ENCODE measurements around the gene LRP1B. TPM values are rescaled to one million over a fixed set of nuclear protein-coding genes. Genes with fewer than 3 reads are reported as not detected.

Gene LRP1B
- total RNA-seq, 4 donors from 2014 or later: 37.1 to 82.7 (median 50.9) TPM

DNA sequence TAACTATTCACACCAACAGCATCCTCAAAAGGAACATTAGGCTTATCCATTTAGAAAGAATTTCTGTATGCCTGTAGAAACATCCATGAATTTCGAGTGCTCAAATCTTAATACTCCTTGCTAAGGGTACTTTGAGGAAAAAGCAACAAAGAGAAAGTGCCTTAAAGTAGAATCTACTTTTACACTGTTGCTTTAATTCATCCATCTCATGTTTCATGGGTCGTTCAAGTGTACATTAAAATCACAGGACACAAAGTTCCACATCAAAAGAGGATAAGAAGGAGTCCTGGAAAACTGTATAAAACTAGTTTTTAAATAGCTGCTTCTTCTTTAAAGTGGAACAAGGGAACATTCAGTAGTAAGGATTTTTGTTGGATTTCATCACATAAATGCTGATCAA, 54.5 kb downstream of the LRP1B start:
- Histone ChIP-seq H3K27me3 (no peaks in the 10 kb centered on the region), H3K4me3 (replicated peaks in 1 of 3) (no peak overlapping the region)
- DNase-seq: no peak

DNA sequence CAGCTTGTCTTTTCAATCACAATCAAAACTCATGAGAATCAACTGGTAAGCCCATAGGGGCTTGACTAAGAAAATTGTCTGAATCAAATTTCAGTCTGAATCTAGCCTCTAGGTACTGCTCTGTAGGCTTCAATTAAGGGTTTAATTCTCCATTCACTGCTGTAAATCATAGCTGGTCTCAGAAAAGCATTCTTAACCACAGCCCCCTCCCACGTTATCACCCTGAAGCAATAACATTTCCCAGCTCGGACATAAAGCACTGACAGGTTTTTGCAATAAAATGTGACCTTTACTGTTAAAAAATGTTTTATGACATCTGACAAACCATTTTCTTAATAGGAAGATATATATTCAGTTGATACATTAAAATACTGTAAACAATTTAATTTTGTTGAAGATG, 55.0 kb downstream of the LRP1B start:
- 89 to 90% methylated on average over 2 of the region's 2 CpGs for WGBS, 2 donors
- peaks cover 16 to 20% of the 10 kb centered on the region in 2 donors for H3K4me1 ChIP-seq
- peak overlapping the region in 2 of 3 donors; percentile 2 to 15 for H3K27ac ChIP-seq
- no peaks in the 10 kb centered on the region for H3K36me3 ChIP-seq
- no peak overlapping the region for H3K4me3 ChIP-seq (replicated peaks in 1 of 3)
- H3K9me3 ChIP-seq: no peaks in the 10 kb centered on the region
- no peak for DNase-seq
- H3K27me3 ChIP-seq: no peaks in the 10 kb centered on the region
- intact Hi-C loops (cut with DNase I): no loop called here
- TF ChIP-seq, protein P1, sequence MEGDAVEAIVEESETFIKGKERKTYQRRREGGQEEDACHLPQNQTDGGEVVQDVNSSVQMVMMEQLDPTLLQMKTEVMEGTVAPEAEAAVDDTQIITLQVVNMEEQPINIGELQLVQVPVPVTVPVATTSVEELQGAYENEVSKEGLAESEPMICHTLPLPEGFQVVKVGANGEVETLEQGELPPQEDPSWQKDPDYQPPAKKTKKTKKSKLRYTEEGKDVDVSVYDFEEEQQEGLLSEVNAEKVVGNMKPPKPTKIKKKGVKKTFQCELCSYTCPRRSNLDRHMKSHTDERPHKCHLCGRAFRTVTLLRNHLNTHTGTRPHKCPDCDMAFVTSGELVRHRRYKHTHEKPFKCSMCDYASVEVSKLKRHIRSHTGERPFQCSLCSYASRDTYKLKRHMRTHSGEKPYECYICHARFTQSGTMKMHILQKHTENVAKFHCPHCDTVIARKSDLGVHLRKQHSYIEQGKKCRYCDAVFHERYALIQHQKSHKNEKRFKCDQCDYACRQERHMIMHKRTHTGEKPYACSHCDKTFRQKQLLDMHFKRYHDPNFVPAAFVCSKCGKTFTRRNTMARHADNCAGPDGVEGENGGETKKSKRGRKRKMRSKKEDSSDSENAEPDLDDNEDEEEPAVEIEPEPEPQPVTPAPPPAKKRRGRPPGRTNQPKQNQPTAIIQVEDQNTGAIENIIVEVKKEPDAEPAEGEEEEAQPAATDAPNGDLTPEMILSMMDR (IDR thresholded peaks at IDR 0.05): no peak
- no peak for TF ChIP-seq POLR2A (IDR thresholded peaks at IDR 0.05)

More for the DNA sequence above, 54.5 kb downstream of the LRP1B start:
- WGBS, 2 donors: 23 to 27% methylated on average over 2 of the region's 2 CpGs
- TF ChIP-seq, protein P1 (IDR thresholded peaks at IDR 0.05): no peak
- TF ChIP-seq POLR2A (IDR thresholded peaks at IDR 0.05): no peak
- intact Hi-C loops (cut with DNase I): no loop called here
- Histone ChIP-seq H3K9me3 (no peaks in the 10 kb centered on the region), H3K27ac (peak overlapping the region; percentile 3 to 55 (median 40)), H3K36me3 (no peaks in the 10 kb centered on the region), H3K4me1 (peaks cover 16 to 20% of the 10 kb centered on the region in 2 donors)

DNA sequence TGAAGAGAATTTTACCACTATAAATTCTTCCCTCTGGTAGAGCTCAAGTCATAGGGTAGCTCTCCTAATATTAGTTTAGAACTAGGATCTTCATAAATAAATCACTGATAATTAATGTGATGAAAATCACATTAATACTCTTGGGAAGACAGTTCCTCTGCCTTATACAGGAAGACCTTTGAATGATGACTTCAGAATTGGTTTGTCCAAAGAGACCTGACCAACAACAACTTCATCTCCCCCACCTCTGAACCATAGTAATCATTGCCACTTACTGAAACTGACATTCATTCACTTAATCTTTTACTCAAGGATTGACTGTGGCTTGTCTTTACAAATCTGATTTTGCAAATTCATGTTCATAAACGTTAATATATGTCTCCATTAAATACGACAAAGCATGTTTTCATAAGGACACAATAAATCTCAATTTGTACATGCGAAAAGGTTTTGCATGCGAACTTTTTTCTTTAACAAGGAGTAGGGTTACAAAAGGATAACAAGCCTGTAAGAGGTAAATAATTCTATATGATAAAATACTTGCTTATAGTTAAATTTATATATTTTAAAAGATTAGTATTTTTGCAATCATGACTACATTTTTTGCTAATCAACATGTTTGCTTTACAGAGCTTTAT, 61.4 kb downstream of the LRP1B start:
- intact Hi-C loops (cut with DNase I): no loop called here
- Histone ChIP-seq H3K4me3 (replicated peaks in 1 of 3) (no peak overlapping the region), H3K4me1 (peaks cover 0 to 1% of the 10 kb centered on the region in 2 donors), H3K27ac (no peak overlapping the region), H3K9me3 (no peaks in the 10 kb centered on the region), H3K36me3 (no peaks in the 10 kb centered on the region), H3K27me3 (no peaks in the 10 kb centered on the region)
- WGBS, 2 donors: 86 to 90% methylated on average over 4 of the region's 4 CpGs
- DNase-seq: no peak
- no peak for TF ChIP-seq POLR2A (IDR thresholded peaks at IDR 0.05)
- TF ChIP-seq, protein P1 (IDR thresholded peaks at IDR 0.05): no peak

DNA sequence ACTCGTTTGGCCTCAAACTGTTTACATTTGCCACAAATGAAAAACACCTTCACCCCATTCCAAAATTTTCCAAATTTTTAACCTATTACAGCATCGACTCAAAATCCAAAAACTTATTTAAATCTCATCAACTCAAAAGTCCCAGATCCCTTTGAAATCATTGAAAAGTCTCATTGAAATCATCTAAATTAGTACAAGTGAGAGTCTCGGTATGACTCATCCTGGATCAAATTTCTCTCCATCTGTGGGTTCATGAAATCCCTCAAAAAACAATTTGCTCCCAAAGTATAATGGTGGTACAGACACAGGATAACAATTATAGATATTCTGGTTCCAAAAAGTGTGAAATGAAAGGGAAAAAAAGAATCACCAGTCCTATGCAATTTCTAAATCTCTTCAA, 65.1 kb downstream of the LRP1B start:
- 79 to 88% methylated on average over 3 of the region's 3 CpGs for whole genome bisulfite sequencing, 2 donors
- Histone ChIP-seq H3K27me3 (no peaks in the 10 kb centered on the region), H3K4me1 (peaks cover 5 to 12% of the 10 kb centered on the region in 2 donors), H3K9me3 (no peaks in the 10 kb centered on the region), H3K36me3 (no peaks in the 10 kb centered on the region), H3K27ac (no peak overlapping the region), H3K4me3 (replicated peaks in 1 of 3) (no peak overlapping the region)
- TF ChIP-seq, protein P1 (IDR thresholded peaks at IDR 0.05): no peak
- TF ChIP-seq POLR2A (IDR thresholded peaks at IDR 0.05): no peak
- no peak for DNase-seq
- intact Hi-C loops (cut with DNase I): no loop called here

DNA sequence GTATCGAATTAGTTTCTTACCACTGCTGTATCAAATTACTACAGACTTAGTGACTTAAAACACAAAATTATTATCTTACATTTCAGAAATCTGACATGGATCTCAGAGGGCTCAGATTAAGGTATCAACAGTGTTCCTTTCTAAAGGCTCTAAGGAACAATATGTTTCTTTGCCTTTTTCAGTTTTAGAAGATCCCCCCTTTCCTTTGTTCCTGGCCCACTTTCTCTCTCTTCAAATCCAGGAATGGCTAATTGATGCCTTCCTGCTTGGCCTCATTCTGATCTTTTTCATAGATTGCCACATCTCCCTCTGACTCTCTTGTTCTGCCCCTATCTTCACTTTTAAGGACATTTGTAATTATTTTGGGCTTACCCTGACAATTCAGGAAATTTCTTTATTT, 65.7 kb downstream of the LRP1B start:
- no peak for TF ChIP-seq POLR2A (IDR thresholded peaks at IDR 0.05)
- TF ChIP-seq, protein P1 (IDR thresholded peaks at IDR 0.05): no peak
- no peaks in the 10 kb centered on the region for H3K9me3 ChIP-seq
- intact Hi-C loops (cut with DNase I): no loop called here
- DNase-seq: no peak
- peaks cover 5 to 12% of the 10 kb centered on the region in 2 donors for H3K4me1 ChIP-seq
- no peaks in the 10 kb centered on the region for H3K36me3 ChIP-seq
- WGBS, 2 donors: 89 to 95% methylated on average over 1 of the region's 1 CpG
- H3K27me3 ChIP-seq: no peaks in the 10 kb centered on the region
- H3K4me3 ChIP-seq (replicated peaks in 1 of 3): no peak overlapping the region
- H3K27ac ChIP-seq: no peak overlapping the region

Measured in thyroid gland (tissue), 4 donors.